ENCODE measurements around the gene WDR70.

WDR70 gene

GRCh38 chr5:37717613-37718431, 338.7 kb downstream of the WDR70 start:
- Histone ChIP-seq H3K9me3 (ENCODE audit: low read length) (no peaks in the 10 kb centered on the region), H3K27me3 (ENCODE audit: control insufficient read depth in 1 of 2, insufficient read depth in 2 of 2, low read length in 2 of 2) (no peaks in the 10 kb centered on the region), H3K27ac (ENCODE audit: low read depth, low read length) (peak overlapping the region; percentile 60), H3K36me3 (ENCODE audit: insufficient read depth, low read length) (no peaks in the 10 kb centered on the region), H3K4me3 (ENCODE audit: low read depth in 1 of 2, low read length in 2 of 2) (no peak overlapping the region), H3K4me1 (ENCODE audit: insufficient read depth, low read length) (peaks cover 20% of the 10 kb centered on the region), H3K9ac (ENCODE audit: low read length) (no peak overlapping the region)

GRCh38 chr5:37720550-37720952, 341.4 kb downstream of the WDR70 start:
- H3K36me3 ChIP-seq (ENCODE audit: insufficient read depth, low read length): peaks cover 8% of the 10 kb centered on the region
- H3K27ac ChIP-seq (ENCODE audit: low read depth, low read length): no peak overlapping the region
- H3K4me1 ChIP-seq (ENCODE audit: insufficient read depth, low read length): peaks cover 20% of the 10 kb centered on the region
- no peak overlapping the region for H3K4me3 ChIP-seq (ENCODE audit: low read depth in 1 of 2, low read length in 2 of 2)
- H3K27me3 ChIP-seq (ENCODE audit: control insufficient read depth in 1 of 2, insufficient read depth in 2 of 2, low read length in 2 of 2): no peaks in the 10 kb centered on the region
- H3K9me3 ChIP-seq (ENCODE audit: low read length): no peaks in the 10 kb centered on the region
- H3K9ac ChIP-seq (ENCODE audit: low read length): no peak overlapping the region

- no peaks in the 10 kb centered on the region for H3K9me3 ChIP-seq (ENCODE audit: low read length)
- peaks cover 20% of the 10 kb centered on the region for H3K4me1 ChIP-seq (ENCODE audit: insufficient read depth, low read length)
- H3K27me3 ChIP-seq (ENCODE audit: control insufficient read depth in 1 of 2, insufficient read depth in 2 of 2, low read length in 2 of 2): no peaks in the 10 kb centered on the region
- H3K4me3 ChIP-seq (ENCODE audit: low read depth in 1 of 2, low read length in 2 of 2): no peak overlapping the region
- H3K9ac ChIP-seq (ENCODE audit: low read length): no peak overlapping the region
- H3K36me3 ChIP-seq (ENCODE audit: insufficient read depth, low read length): peaks cover 9% of the 10 kb centered on the region
- H3K27ac ChIP-seq (ENCODE audit: low read depth, low read length): no peak overlapping the region
Measured at GRCh38 chr5:37721447-37721871, 342.3 kb downstream of the WDR70 start.

GRCh38 chr5:37722236-37723161, 343.4 kb downstream of the WDR70 start:
- Histone ChIP-seq H3K9me3 (ENCODE audit: low read length) (no peaks in the 10 kb centered on the region), H3K4me3 (ENCODE audit: low read depth in 1 of 2, low read length in 2 of 2) (no peak overlapping the region), H3K27me3 (ENCODE audit: control insufficient read depth in 1 of 2, insufficient read depth in 2 of 2, low read length in 2 of 2) (no peaks in the 10 kb centered on the region), H3K4me1 (ENCODE audit: insufficient read depth, low read length) (peaks cover 12% of the 10 kb centered on the region), H3K36me3 (ENCODE audit: insufficient read depth, low read length) (peaks cover 18% of the 10 kb centered on the region), H3K27ac (ENCODE audit: low read depth, low read length) (no peak overlapping the region), H3K9ac (ENCODE audit: low read length) (no peak overlapping the region)

- H3K9me3 ChIP-seq (ENCODE audit: low read length): no peaks in the 10 kb centered on the region
- no peaks in the 10 kb centered on the region for H3K27me3 ChIP-seq (ENCODE audit: control insufficient read depth in 1 of 2, insufficient read depth in 2 of 2, low read length in 2 of 2)
- H3K4me3 ChIP-seq (ENCODE audit: low read depth in 1 of 2, low read length in 2 of 2): no peak overlapping the region
- peaks cover 3% of the 10 kb centered on the region for H3K4me1 ChIP-seq (ENCODE audit: insufficient read depth, low read length)
- H3K36me3 ChIP-seq (ENCODE audit: insufficient read depth, low read length): peaks cover 18% of the 10 kb centered on the region
- H3K27ac ChIP-seq (ENCODE audit: low read depth, low read length): no peak overlapping the region
- H3K9ac ChIP-seq (ENCODE audit: low read length): no peak overlapping the region
Measured at GRCh38 chr5:37723162-37723961, 344.2 kb downstream of the WDR70 start.

GRCh38 chr5:37724395-37725125, 345.4 kb downstream of the WDR70 start:
- peaks cover 18% of the 10 kb centered on the region for H3K36me3 ChIP-seq (ENCODE audit: insufficient read depth, low read length)
- H3K9me3 ChIP-seq (ENCODE audit: low read length): no peaks in the 10 kb centered on the region
- no peak overlapping the region for H3K4me3 ChIP-seq (ENCODE audit: low read depth in 1 of 2, low read length in 2 of 2)
- no peak overlapping the region for H3K9ac ChIP-seq (ENCODE audit: low read length)
- no peaks in the 10 kb centered on the region for H3K27me3 ChIP-seq (ENCODE audit: control insufficient read depth in 1 of 2, insufficient read depth in 2 of 2, low read length in 2 of 2)
- H3K27ac ChIP-seq (ENCODE audit: low read depth, low read length): no peak overlapping the region
- H3K4me1 ChIP-seq (ENCODE audit: insufficient read depth, low read length): no peaks in the 10 kb centered on the region

- no peak overlapping the region for H3K9ac ChIP-seq (ENCODE audit: low read length)
- no peaks in the 10 kb centered on the region for H3K9me3 ChIP-seq (ENCODE audit: low read length)
- no peaks in the 10 kb centered on the region for H3K4me1 ChIP-seq (ENCODE audit: insufficient read depth, low read length)
- H3K36me3 ChIP-seq (ENCODE audit: insufficient read depth, low read length): peaks cover 18% of the 10 kb centered on the region
- no peaks in the 10 kb centered on the region for H3K27me3 ChIP-seq (ENCODE audit: control insufficient read depth in 1 of 2, insufficient read depth in 2 of 2, low read length in 2 of 2)
- no peak overlapping the region for H3K27ac ChIP-seq (ENCODE audit: low read depth, low read length)
- no peak overlapping the region for H3K4me3 ChIP-seq (ENCODE audit: low read depth in 1 of 2, low read length in 2 of 2)
Measured at GRCh38 chr5:37725185-37725584, 346.1 kb downstream of the WDR70 start.

GRCh38 chr5:37727238-37727637, 348.1 kb downstream of the WDR70 start:
- Histone ChIP-seq H3K4me3 (ENCODE audit: low read depth in 1 of 2, low read length in 2 of 2) (no peak overlapping the region), H3K27me3 (ENCODE audit: control insufficient read depth in 1 of 2, insufficient read depth in 2 of 2, low read length in 2 of 2) (no peaks in the 10 kb centered on the region), H3K4me1 (ENCODE audit: insufficient read depth, low read length) (no peaks in the 10 kb centered on the region), H3K9ac (ENCODE audit: low read length) (no peak overlapping the region), H3K36me3 (ENCODE audit: insufficient read depth, low read length) (peaks cover 18% of the 10 kb centered on the region), H3K9me3 (ENCODE audit: low read length) (no peaks in the 10 kb centered on the region), H3K27ac (ENCODE audit: low read depth, low read length) (no peak overlapping the region)

- no peaks in the 10 kb centered on the region for H3K9me3 ChIP-seq (ENCODE audit: low read length)
- peaks cover 5% of the 10 kb centered on the region for H3K4me1 ChIP-seq (ENCODE audit: insufficient read depth, low read length)
- H3K27ac ChIP-seq (ENCODE audit: low read depth, low read length): no peak overlapping the region
- no peak overlapping the region for H3K4me3 ChIP-seq (ENCODE audit: low read depth in 1 of 2, low read length in 2 of 2)
- H3K36me3 ChIP-seq (ENCODE audit: insufficient read depth, low read length): peaks cover 10% of the 10 kb centered on the region
- H3K27me3 ChIP-seq (ENCODE audit: control insufficient read depth in 1 of 2, insufficient read depth in 2 of 2, low read length in 2 of 2): no peaks in the 10 kb centered on the region
- H3K9ac ChIP-seq (ENCODE audit: low read length): no peak overlapping the region
Measured at GRCh38 chr5:37730896-37731455, 351.9 kb downstream of the WDR70 start.

- H3K9me3 ChIP-seq (ENCODE audit: low read length): no peaks in the 10 kb centered on the region
- peaks cover 15% of the 10 kb centered on the region for H3K4me1 ChIP-seq (ENCODE audit: insufficient read depth, low read length)
Measured at GRCh38 chr5:37734114-37734513, 355.0 kb downstream of the WDR70 start.

More at GRCh38 chr5:37734114-37734513, 355.0 kb downstream of the WDR70 start:
- H3K4me3 ChIP-seq (ENCODE audit: low read depth in 1 of 2, low read length in 2 of 2): no peak overlapping the region
- no peak overlapping the region for H3K9ac ChIP-seq (ENCODE audit: low read length)
- H3K36me3 ChIP-seq (ENCODE audit: insufficient read depth, low read length): no peaks in the 10 kb centered on the region
- H3K27me3 ChIP-seq (ENCODE audit: control insufficient read depth in 1 of 2, insufficient read depth in 2 of 2, low read length in 2 of 2): no peaks in the 10 kb centered on the region
- no peak overlapping the region for H3K27ac ChIP-seq (ENCODE audit: low read depth, low read length)
